SK-N-SH treated with all-trans-retinoic acid at 6 μM for 48 hours (cell line): Measurements from ENCODE around the gene PPA2.

Source experiments
- ESRRG ChIP-seq: fragments of 250-450 bp; sonication (Bioruptor Pico); IDR thresholded peaks from 2 replicates; pipeline ENCODE4 v1.6.1; 2021; ENCODE audit warnings: mild to moderate bottlenecking
- GLIS3 ChIP-seq: fragments of 250-450 bp; sonication (Bioruptor Pico); IDR thresholded peaks from 2 replicates; pipeline ENCODE4 v1.5.0; 2020; ENCODE audit warnings: mild to moderate bottlenecking, moderate library complexity

DNA sequence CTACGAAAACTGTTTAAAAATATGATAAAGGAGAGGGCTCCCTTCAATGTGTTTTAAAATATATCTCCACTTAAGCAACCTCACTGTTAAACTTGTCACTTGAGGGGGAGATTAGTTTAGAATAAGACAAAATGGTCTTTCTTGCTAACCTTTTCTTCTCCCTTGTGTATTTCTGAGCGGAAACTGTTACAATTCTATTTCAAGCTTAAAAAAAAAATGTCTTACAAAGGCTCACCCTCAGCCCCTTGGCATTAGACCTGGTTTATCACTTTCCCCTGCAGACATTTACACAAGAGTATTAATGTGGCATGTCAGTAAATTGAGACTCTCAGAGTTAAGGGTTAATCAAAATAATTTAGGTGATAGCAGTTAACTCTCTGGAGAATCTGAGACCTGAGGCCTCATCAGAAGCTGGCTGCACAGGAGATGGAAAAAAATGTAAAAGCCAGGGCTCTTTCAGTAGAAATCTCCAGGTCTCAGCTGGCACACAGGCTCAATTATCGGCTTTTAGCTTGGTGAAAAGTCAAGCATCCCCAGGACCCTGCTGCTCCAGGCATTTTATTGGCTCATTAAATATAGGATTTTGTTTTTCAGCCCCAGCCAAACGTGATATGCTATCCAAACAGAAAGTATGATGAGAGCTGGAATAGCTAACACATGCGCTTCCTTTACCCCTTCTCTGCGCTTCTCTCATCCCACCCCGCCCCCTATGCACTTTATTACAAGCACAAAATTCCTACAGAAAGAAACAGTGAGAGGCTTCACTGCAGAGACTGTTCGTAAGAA, 130.5 kb downstream of the PPA2 start:
- TF ChIP-seq ESRRG (no peak), GLIS3 (CRISPR knock-in tag) (no peak)
